Effector CD8-positive, alpha-beta T cell (primary cell): Measurements from ENCODE around the gene TFB1M.

Experiments
- DNase-seq: peaks from one replicate; lab custom pipeline; 2025; lab: John Stamatoyannopoulos, UW

TFB1M gene

GRCh38 chr6:155263373-155264063 lies 50.8 kb downstream of the TFB1M start, which contains the start of gene CLDN20:
TSS of gene CLDN20 (plus strand) at chr6:155264013. CDS start at chr6:155275720, 11,707 bp downstream.
- no peak for DNase-seq

GRCh38 chr6:155262655-155263054 lies 51.6 kb downstream of the TFB1M start:
- DNase-seq: no peak

GRCh38 chr6:155261111-155261900 lies 53.0 kb downstream of the TFB1M start:
- DNase-seq: no peak

GRCh38 chr6:155260686-155261085 lies 53.6 kb downstream of the TFB1M start:
- no peak for DNase-seq

GRCh38 chr6:155259897-155260296 lies 54.4 kb downstream of the TFB1M start:
- DNase-seq: no peak

GRCh38 chr6:155259204-155259603 lies 55.1 kb downstream of the TFB1M start:
- no peak for DNase-seq

GRCh38 chr6:155257796-155258195 lies 56.5 kb downstream of the TFB1M start:
- DNase-seq: no peak

- no peak for DNase-seq
These were observed 58.0 kb downstream of the TFB1M start for GRCh38 chr6:155256122-155256795.

GRCh38 chr6:155254139-155254538 lies 60.1 kb downstream of the TFB1M start:
- DNase-seq: no peak

GRCh38 chr6:155253337-155253736 lies 60.9 kb downstream of the TFB1M start:
- no peak for DNase-seq

GRCh38 chr6:155252581-155252980 lies 61.7 kb downstream of the TFB1M start:
- DNase-seq: no peak

- no peak for DNase-seq
These were observed 63.4 kb downstream of the TFB1M start for GRCh38 chr6:155250701-155251381.

- DNase-seq: no peak
These were observed 66.0 kb downstream of the TFB1M start for GRCh38 chr6:155248008-155249001.

GRCh38 chr6:155247618-155248007 lies 66.7 kb downstream of the TFB1M start:
- DNase-seq: no peak

- no peak for DNase-seq
These were observed 67.5 kb downstream of the TFB1M start for GRCh38 chr6:155246825-155247224.

- no peak for DNase-seq
These were observed 68.5 kb downstream of the TFB1M start for GRCh38 chr6:155245831-155246230.

- no peak for DNase-seq
These were observed 69.1 kb downstream of the TFB1M start for GRCh38 chr6:155245193-155245592.

- no peak for DNase-seq
These were observed 69.8 kb downstream of the TFB1M start for GRCh38 chr6:155244434-155244833.

GRCh38 chr6:155241966-155242365 lies 72.3 kb downstream of the TFB1M start:
- no peak for DNase-seq

- DNase-seq: no peak
These were observed 73.2 kb downstream of the TFB1M start for GRCh38 chr6:155240905-155241600.
